ENCODE measurements around the gene PDP2.

The PDP2 gene

GRCh38 chr16:66903544-66904427 is 23.5 kb downstream of the PDP2 start:
- DNase-seq (ENCODE audit: low read depth), result no peak

- no peak for DNase-seq (ENCODE audit: low read depth)
Observed at GRCh38 chr16:66904428-66904845, 24.1 kb downstream of the PDP2 start.

GRCh38 chr16:66904846-66905632 is 24.7 kb downstream of the PDP2 start:
- no peak for DNase-seq (ENCODE audit: low read depth)

GRCh38 chr16:66905633-66906539 is 25.6 kb downstream of the PDP2 start:
- DNase-seq (ENCODE audit: low read depth), result no peak

GRCh38 chr16:66906916-66907836 is 26.9 kb downstream of the PDP2 start:
- no peak for DNase-seq (ENCODE audit: low read depth)

GRCh38 chr16:66908116-66908515 is 27.8 kb downstream of the PDP2 start:
- no peak for DNase-seq (ENCODE audit: low read depth)

- no peak for DNase-seq (ENCODE audit: low read depth)
Observed at GRCh38 chr16:66908762-66909559, 28.6 kb downstream of the PDP2 start.

- no peak for DNase-seq (ENCODE audit: low read depth)
Observed at GRCh38 chr16:66910175-66910940, 30.0 kb downstream of the PDP2 start.

GRCh38 chr16:66911112-66911511 is 30.8 kb downstream of the PDP2 start:
- DNase-seq (ENCODE audit: low read depth), result no peak

GRCh38 chr16:66911801-66912200 is 31.5 kb downstream of the PDP2 start:
- DNase-seq (ENCODE audit: low read depth), result no peak

GRCh38 chr16:66913081-66913480 is 32.8 kb downstream of the PDP2 start:
- DNase-seq (ENCODE audit: low read depth), result no peak

GRCh38 chr16:66913711-66914110 is 33.4 kb downstream of the PDP2 start:
- no peak for DNase-seq (ENCODE audit: low read depth)

- DNase-seq (ENCODE audit: low read depth), result no peak
Observed at GRCh38 chr16:66914541-66914940, 34.2 kb downstream of the PDP2 start.

- no peak for DNase-seq (ENCODE audit: low read depth)
Observed at GRCh38 chr16:66915041-66915440, 34.7 kb downstream of the PDP2 start.

- DNase-seq (ENCODE audit: low read depth), result no peak
Observed at GRCh38 chr16:66916518-66916917, 36.2 kb downstream of the PDP2 start.

GRCh38 chr16:66917741-66918140 is 37.4 kb downstream of the PDP2 start:
- no peak for DNase-seq (ENCODE audit: low read depth)

- DNase-seq (ENCODE audit: low read depth), result no peak
Observed at GRCh38 chr16:66918355-66918754, 38.0 kb downstream of the PDP2 start.

GRCh38 chr16:66918803-66919568 is 38.7 kb downstream of the PDP2 start, which contains the start of gene CDH16:
CDH16 (minus strand) TSS chr16:66918885; CDS start chr16:66918065, 820 bp downstream.
- no peak for DNase-seq (ENCODE audit: low read depth)
